Activated CD8-positive, alpha-beta T cell treated with anti-CD3 and anti-CD28 coated beads for 36 hours (primary cell): Measurements from ENCODE around the gene MAGI3. TPM values are rescaled to one million over a fixed set of nuclear protein-coding genes. Genes with fewer than 3 reads are reported as not detected.

ENCODE experiments used
- ATAC-seq: fragments of 200-7000 bp; cut with Tn5 transposase; one replicate; pipeline ENCODE4 v1.10.0; 2021; ENCODE audit warnings: mild to moderate bottlenecking, moderate library complexity
- CTCF ChIA-PET: fragments of 350-600 bp; sonication (Branson Sonifier 250); formaldehyde crosslinking; loops from one replicate; lab custom pipeline; 2021; ENCODE audit warnings: antibody characterized with exemption; lab: Charles Lee
- POLR2A ChIA-PET: fragments of 350-600 bp; sonication (Branson Sonifier 250); formaldehyde crosslinking; loops from one replicate; lab custom pipeline; 2021; ENCODE audit warnings: antibody characterized with exemption; lab: Charles Lee
- DNase-seq: peaks from one replicate; pipeline ENCODE4 v3.0.0-alpha.2; 2020
- H3K27ac Mint-ChIP-seq: one replicate; pipeline ENCODE4 v1.8.0; 2021; ENCODE audit warnings: mild to moderate bottlenecking, mixed read lengths
- H3K27me3 Mint-ChIP-seq: one replicate; pipeline ENCODE4 v1.8.0; 2021; ENCODE audit warnings: mixed read lengths
- H3K36me3 Mint-ChIP-seq: one replicate; pipeline ENCODE4 v1.8.0; 2021; ENCODE audit warnings: low read depth, mixed read lengths
- H3K4me1 Mint-ChIP-seq: one replicate; pipeline ENCODE4 v1.8.0; 2021; ENCODE audit warnings: low read depth, mixed read lengths
- H3K4me3 Mint-ChIP-seq: one replicate; pipeline ENCODE4 v1.8.0; 2021; ENCODE audit warnings: mild to moderate bottlenecking, moderate library complexity, mixed read lengths
- H3K9me3 Mint-ChIP-seq: one replicate; pipeline ENCODE4 v1.8.0; 2021; ENCODE audit warnings: mixed read lengths
- intact Hi-C: fragments of 100-400 bp; cut with micrococcal nuclease; formaldehyde crosslinking; loops from one replicate; pipeline ENCODE4 v1.10.0; 2022
- total RNA-seq, 2 experiments: library from RNA; stranded (reverse); gene quantifications; one replicate each; pipeline ENCODE4 v1.2.3, GENCODE V29; 2021
- TF ChIP-seq, protein P1 (sequence below): fragments of 200-600 bp; IDR thresholded peaks from one replicate; pipeline ENCODE4 v1.8.0; 2022; ENCODE audit warnings: antibody characterized with exemption, mild to moderate bottlenecking

Gene MAGI3
- total RNA-seq = 1 to 10 TPM; 2.5 to 3.1 TPM

- Mint-ChIP-seq H3K4me1 (peaks cover 23% of the 10 kb centered on the region), H3K27ac (peak within 1 kb of the TSS; percentile 75), H3K9me3 (peaks cover 8% of the 10 kb centered on the region), H3K4me3 (peak within 1 kb of the TSS; percentile 85), H3K36me3 (no peaks in the 10 kb centered on the region), H3K27me3 (peaks cover 26% of the 10 kb centered on the region)
- DNase-seq (peak; percentile 94), ATAC-seq (peak; percentile 97)
- intact Hi-C loops = no loop called here
- CTCF ChIA-PET = interaction anchor here (1.5 kb wide), 1 partner anchor 317 kb away, joined by 4 read pairs; the partner anchor contains the start of gene LRIG2
- POLR2A ChIA-PET = interaction anchor here (0.6 to 0.7 kb wide), 2 partner anchors 66 to 414 kb away, joined by 3 to 4 read pairs; no protein-coding TSS in a partner anchor
- TF ChIP-seq, protein P1, sequence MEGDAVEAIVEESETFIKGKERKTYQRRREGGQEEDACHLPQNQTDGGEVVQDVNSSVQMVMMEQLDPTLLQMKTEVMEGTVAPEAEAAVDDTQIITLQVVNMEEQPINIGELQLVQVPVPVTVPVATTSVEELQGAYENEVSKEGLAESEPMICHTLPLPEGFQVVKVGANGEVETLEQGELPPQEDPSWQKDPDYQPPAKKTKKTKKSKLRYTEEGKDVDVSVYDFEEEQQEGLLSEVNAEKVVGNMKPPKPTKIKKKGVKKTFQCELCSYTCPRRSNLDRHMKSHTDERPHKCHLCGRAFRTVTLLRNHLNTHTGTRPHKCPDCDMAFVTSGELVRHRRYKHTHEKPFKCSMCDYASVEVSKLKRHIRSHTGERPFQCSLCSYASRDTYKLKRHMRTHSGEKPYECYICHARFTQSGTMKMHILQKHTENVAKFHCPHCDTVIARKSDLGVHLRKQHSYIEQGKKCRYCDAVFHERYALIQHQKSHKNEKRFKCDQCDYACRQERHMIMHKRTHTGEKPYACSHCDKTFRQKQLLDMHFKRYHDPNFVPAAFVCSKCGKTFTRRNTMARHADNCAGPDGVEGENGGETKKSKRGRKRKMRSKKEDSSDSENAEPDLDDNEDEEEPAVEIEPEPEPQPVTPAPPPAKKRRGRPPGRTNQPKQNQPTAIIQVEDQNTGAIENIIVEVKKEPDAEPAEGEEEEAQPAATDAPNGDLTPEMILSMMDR = no peak
Observed at GRCh38 chr1:113389953-113390834, at the start of gene MAGI3. Gene MAGI3, plus strand, starts transcription at chr1:113390515. Its CDS starts 519 bp downstream, at chr1:113391034.

GRCh38 chr1:113353580-113353979, 36.7 kb upstream of the MAGI3 start:
- no peak for ATAC-seq
- TF ChIP-seq, protein P1 = no peak
- ChIA-PET CTCF (no interaction called here), POLR2A (no interaction called here)
- H3K36me3 Mint-ChIP-seq = no peaks in the 10 kb centered on the region
- H3K4me1 Mint-ChIP-seq = no peaks in the 10 kb centered on the region
- H3K27me3 Mint-ChIP-seq = peaks cover 9% of the 10 kb centered on the region
- intact Hi-C loops = no loop called here
- H3K4me3 Mint-ChIP-seq = no peak overlapping the region
- no peak overlapping the region for H3K27ac Mint-ChIP-seq
- no peaks in the 10 kb centered on the region for H3K9me3 Mint-ChIP-seq
- DNase-seq = no peak

DNA sequence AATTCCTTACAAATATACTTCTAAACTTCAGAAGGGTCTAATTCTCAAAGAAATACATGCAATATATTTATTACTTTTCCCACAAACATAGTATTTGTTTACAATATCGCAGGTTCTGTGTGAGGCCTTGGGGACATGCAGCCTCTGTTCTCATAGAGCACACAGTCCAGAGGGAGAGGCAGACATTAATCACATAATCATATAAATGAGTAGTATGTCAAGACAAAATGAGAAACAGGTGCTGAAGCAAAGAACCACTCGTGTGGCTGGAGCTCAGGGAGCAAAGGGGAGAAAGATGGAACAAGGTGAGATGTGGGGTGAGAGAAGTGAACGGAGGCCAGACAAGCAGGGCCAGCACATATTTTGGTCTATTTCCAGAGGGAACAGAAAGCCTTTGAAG, 26.4 kb upstream of the MAGI3 start:
- no peak overlapping the region for H3K27ac Mint-ChIP-seq
- H3K36me3 Mint-ChIP-seq = no peaks in the 10 kb centered on the region
- no peaks in the 10 kb centered on the region for H3K9me3 Mint-ChIP-seq
- CTCF ChIA-PET = no interaction called here
- DNase-seq (no peak), ATAC-seq (no peak)
- H3K4me3 Mint-ChIP-seq = no peak overlapping the region
- POLR2A ChIA-PET = no interaction called here
- peaks cover 5% of the 10 kb centered on the region for H3K4me1 Mint-ChIP-seq
- TF ChIP-seq, protein P1 = no peak
- intact Hi-C loops = no loop called here
- H3K27me3 Mint-ChIP-seq = peaks cover 3% of the 10 kb centered on the region

GRCh38 chr1:113369040-113369439, 21.3 kb upstream of the MAGI3 start:
- Mint-ChIP-seq H3K36me3 (no peaks in the 10 kb centered on the region), H3K4me3 (no peak overlapping the region), H3K9me3 (no peaks in the 10 kb centered on the region), H3K27me3 (peaks cover 5% of the 10 kb centered on the region), H3K27ac (no peak overlapping the region), H3K4me1 (peaks cover 12% of the 10 kb centered on the region)
- ChIA-PET POLR2A (no interaction called here), CTCF (interaction anchor here (1.5 kb wide), 1 partner anchor 13 kb away, joined by 4 read pairs; no protein-coding TSS in a partner anchor)
- ATAC-seq (peak; percentile 39), DNase-seq (peak; percentile 43)
- intact Hi-C loops = no loop called here
- TF ChIP-seq, protein P1 = no peak

GRCh38 chr1:113369699-113370098, 20.6 kb upstream of the MAGI3 start:
- Mint-ChIP-seq H3K4me3 (no peak overlapping the region), H3K4me1 (peaks cover 12% of the 10 kb centered on the region), H3K27ac (no peak overlapping the region), H3K9me3 (no peaks in the 10 kb centered on the region), H3K27me3 (peaks cover 4% of the 10 kb centered on the region), H3K36me3 (no peaks in the 10 kb centered on the region)
- intact Hi-C loops = no loop called here
- ATAC-seq = peak; percentile 74
- CTCF ChIA-PET = no interaction called here
- TF ChIP-seq, protein P1 = no peak
- POLR2A ChIA-PET = no interaction called here
- DNase-seq = no peak
